H9 (cell line): ENCODE measurements around the gene MTRR. TPM values are rescaled to one million over a fixed set of nuclear protein-coding genes. Genes with fewer than 3 reads are reported as not detected.

Source experiments
- DNase-seq: peaks from one replicate; pipeline ENCODE4 v3.0.0-alpha.2; 2017
- H2AFZ ChIP-seq: one replicate; pipeline ENCODE4 v1.6.1; 2013; ENCODE audit warnings: mild to moderate bottlenecking, low read length, control low read depth, moderate library complexity
- H2AK5ac ChIP-seq: 2 replicates; pipeline ENCODE4 v1.6.1; 2013; ENCODE audit warnings: low read length, control low read depth, mixed read lengths; ENCODE audit not compliant: insufficient read length
- H2BK120ac ChIP-seq: one replicate; pipeline ENCODE4 v1.6.1; 2013; ENCODE audit warnings: low read depth, mild to moderate bottlenecking, low read length, control low read depth, inconsistent platforms; ENCODE audit not compliant: poor library complexity, severe bottlenecking
- H2BK12ac ChIP-seq: 2 replicates; pipeline ENCODE4 v1.6.1; 2013; ENCODE audit warnings: low read length, control low read depth, mixed read lengths, low read depth; ENCODE audit not compliant: insufficient read length
- H2BK15ac ChIP-seq: 2 replicates; pipeline ENCODE4 v1.6.1; 2013; ENCODE audit warnings: low read depth, low read length, control low read depth
- H2BK20ac ChIP-seq: one replicate; pipeline ENCODE4 v1.6.1; 2013; ENCODE audit warnings: low read depth, mild to moderate bottlenecking, low read length, control low read depth, inconsistent platforms; ENCODE audit not compliant: poor library complexity, severe bottlenecking
- H2BK5ac ChIP-seq: 2 replicates; pipeline ENCODE4 v1.6.1; 2013; ENCODE audit warnings: low read length, control low read depth, mixed read lengths; ENCODE audit not compliant: insufficient read length
- H3K14ac ChIP-seq: 2 replicates; pipeline ENCODE4 v1.6.1; 2013; ENCODE audit warnings: low read length, control low read depth; ENCODE audit not compliant: insufficient read depth
- H3K18ac ChIP-seq: 2 replicates; pipeline ENCODE4 v1.6.1; 2013; ENCODE audit warnings: low read depth, mild to moderate bottlenecking, mixed read lengths, low read length, control low read depth; ENCODE audit not compliant: insufficient read length
- H3K23ac ChIP-seq: 2 replicates; pipeline ENCODE4 v1.6.1; 2013; ENCODE audit warnings: low read length, control low read depth, mixed read lengths, low read depth; ENCODE audit not compliant: insufficient read length
- H3K23me2 ChIP-seq: 2 replicates; pipeline ENCODE4 v1.6.1; 2013; ENCODE audit warnings: low read depth, mild to moderate bottlenecking, mixed read lengths, low read length, control low read depth; ENCODE audit not compliant: insufficient read length, poor library complexity, severe bottlenecking
- H3K27ac ChIP-seq: 2 replicates; pipeline ENCODE4 v1.5.1; 2013; ENCODE audit warnings: low read length, control low read depth, mixed read lengths, low read depth; ENCODE audit not compliant: insufficient read length
- H3K27me3 ChIP-seq: 2 replicates; pipeline ENCODE4 v1.6.1; 2013; ENCODE audit warnings: low read length, control low read depth, inconsistent platforms; ENCODE audit not compliant: insufficient read depth
- H3K4ac ChIP-seq: 2 replicates; pipeline ENCODE4 v1.6.1; 2013; ENCODE audit warnings: low read depth, mild to moderate bottlenecking, control low read depth, inconsistent platforms, low read length, moderate library complexity
- H3K4me1 ChIP-seq: 2 replicates; pipeline ENCODE4 v1.6.1; 2013; ENCODE audit warnings: low read length, control low read depth, inconsistent platforms; ENCODE audit not compliant: insufficient read depth
- H3K4me2 ChIP-seq: 2 replicates; pipeline ENCODE4 v1.6.1; 2013; ENCODE audit warnings: low read length, control low read depth, mixed read lengths; ENCODE audit not compliant: insufficient read length, insufficient read depth
- H3K56ac ChIP-seq: 2 replicates; pipeline ENCODE4 v1.6.1; 2013; ENCODE audit warnings: low read depth, mild to moderate bottlenecking, mixed read lengths, low read length, control low read depth; ENCODE audit not compliant: insufficient read length
- H3K79me1 ChIP-seq: 2 replicates; pipeline ENCODE4 v1.6.1; 2013; ENCODE audit warnings: low read depth, mild to moderate bottlenecking, moderate library complexity, low read length, control low read depth, inconsistent platforms; ENCODE audit not compliant: insufficient read depth, poor library complexity, severe bottlenecking
- H3K79me2 ChIP-seq: 2 replicates; pipeline ENCODE4 v1.6.1; 2013; ENCODE audit warnings: low read length, control low read depth, inconsistent platforms; ENCODE audit not compliant: insufficient read depth
- H3K9ac ChIP-seq: 2 replicates; pipeline ENCODE4 v1.6.1; 2013; ENCODE audit warnings: low read length, control low read depth, mixed read lengths; ENCODE audit not compliant: insufficient read length; ENCODE audit errors: extremely low read depth
- H3K9me3 ChIP-seq: one replicate; pipeline ENCODE4 v1.6.1; 2013; ENCODE audit warnings: low read depth, low read length, inconsistent platforms; ENCODE audit not compliant: control insufficient read depth
- H3T11ph ChIP-seq: one replicate; pipeline ENCODE4 v1.6.1; 2013; ENCODE audit warnings: mild to moderate bottlenecking, low read length, control low read depth, inconsistent platforms
- H4K20me1 ChIP-seq: one replicate; pipeline ENCODE4 v1.6.1; 2013; ENCODE audit not compliant: control insufficient read depth, insufficient read length, insufficient read depth
- H4K5ac ChIP-seq: 2 replicates; pipeline ENCODE4 v1.6.1; 2013; ENCODE audit warnings: low read depth, mild to moderate bottlenecking, mixed read lengths, low read length, control low read depth; ENCODE audit not compliant: insufficient read length
- H4K8ac ChIP-seq: replicated peaks from 2 replicates; pipeline ENCODE4 v1.6.1; 2013; ENCODE audit warnings: low read length, control low read depth, mixed read lengths, low read depth; ENCODE audit not compliant: insufficient read length
- H4K91ac ChIP-seq: 2 replicates; pipeline ENCODE4 v1.6.1; 2013; ENCODE audit warnings: low read depth, mild to moderate bottlenecking, moderate library complexity, mixed read lengths, low read length, control low read depth; ENCODE audit not compliant: insufficient read length
- H3K27ac Mint-ChIP-seq, 3 experiments: 2 replicates in 2 of 3; 3 replicates in 1 of 3; pipeline ENCODE4 v1.8.0; 2020 to 2021; ENCODE audit warnings: mixed read lengths in 3 of 3, mild to moderate bottlenecking in 1 of 3, moderate library complexity in 1 of 3
- H3K27me3 Mint-ChIP-seq: 2 replicates; pipeline ENCODE4 v1.8.0; 2021; ENCODE audit warnings: low read depth, mild to moderate bottlenecking, moderate library complexity, mixed read lengths
- H3K36me3 Mint-ChIP-seq, 3 experiments: 2 replicates in 2 of 3; 3 replicates in 1 of 3; pipeline ENCODE4 v1.8.0; 2020 to 2021; ENCODE audit warnings: low read depth in 3 of 3, mixed read lengths in 3 of 3; ENCODE audit not compliant: insufficient read depth in 1 of 3
- H3K4me1 Mint-ChIP-seq, 2 experiments: 2 replicates each; pipeline ENCODE4 v1.8.0; 2020; ENCODE audit warnings: mixed read lengths in 2 of 2
- H3K4me3 Mint-ChIP-seq, 2 experiments: 2 replicates in 1 of 2; 3 replicates in 1 of 2; pipeline ENCODE4 v1.8.0; 2020 to 2021; ENCODE audit warnings: mild to moderate bottlenecking in 2 of 2, mixed read lengths in 2 of 2, moderate library complexity in 1 of 2
- H3K9me3 Mint-ChIP-seq, 2 experiments: 2 replicates in 1 of 2; 3 replicates in 1 of 2; pipeline ENCODE4 v1.8.0; 2020; ENCODE audit warnings: mild to moderate bottlenecking in 2 of 2, mixed read lengths in 2 of 2, moderate library complexity in 1 of 2
- CTCF ChIP-seq: fragments of 200-600 bp; sonication (generic); conservative IDR thresholded peaks from 3 replicates; pipeline ENCODE4 v1.8.0; 2021; ENCODE audit warnings: antibody characterized with exemption, mild to moderate bottlenecking
- WGBS: extraction: QIAGEN DNeasy Blood & Tissue Kit; methylation state at CpG from one replicate; pipeline ENCODE4 v1.1.7; 2013; ENCODE audit warnings: missing lambda C conversion rate, low lambda C conversion rate, mixed read lengths; ENCODE audit not compliant: insufficient read length; ENCODE audit errors: extremely low coverage; 5-methylcytosine and 5-hydroxymethylcytosine counted together
- total RNA-seq: library from RNA; stranded (reverse); gene quantifications from 2 replicates; pipeline ENCODE4 v1.2.1, GENCODE V29; 2021

Gene MTRR
- total RNA-seq, 1 experiment from 2014 or later, result 66.0 TPM

GRCh38 chr5:7866196-7866595 is 2.8 kb upstream of the MTRR start:
- H4K91ac ChIP-seq, result no peak overlapping the region
- no peak overlapping the region for H3K56ac ChIP-seq
- no peaks in the 10 kb centered on the region for H3K27me3 ChIP-seq
- no peak overlapping the region for H2BK12ac ChIP-seq
- no peak for DNase-seq
- H4K5ac ChIP-seq, result no peak overlapping the region
- H3K4me2 ChIP-seq, result no peak overlapping the region
- Mint-ChIP-seq H3K9me3 (no peaks in the 10 kb centered on the region), H3K36me3 (peaks cover 0 to 41% (median 29%) of the 10 kb centered on the region in 3 experiments; a peak in 5 of 7 replicates), H3K4me1 (peaks cover 18 to 19% of the 10 kb centered on the region in 2 experiments), H3K27ac (no peak overlapping the region), H3K4me3 (no peak overlapping the region), H3K27me3 (no peaks in the 10 kb centered on the region)
- H4K8ac ChIP-seq, result no peak overlapping the region
- WGBS, result no CpG with 5 or more reads among the region's 2 CpGs
- no peaks in the 10 kb centered on the region for H3K79me1 ChIP-seq
- H2BK5ac ChIP-seq, result no peak overlapping the region
- H3K23me2 ChIP-seq, result peaks cover 4% of the 10 kb centered on the region
- H3K14ac ChIP-seq, result no peak overlapping the region
- no peaks in the 10 kb centered on the region for H3K4me1 ChIP-seq
- no peak overlapping the region for H3T11ph ChIP-seq
- H3K79me2 ChIP-seq, result peaks cover 11% of the 10 kb centered on the region; the same call in 1 of the 2 replicates
- H2BK20ac ChIP-seq, result no peak overlapping the region
- no peak overlapping the region for H3K23ac ChIP-seq
- no peak overlapping the region for H3K4ac ChIP-seq
- H3K27ac ChIP-seq, result no peak overlapping the region
- H3K18ac ChIP-seq, result no peak overlapping the region
- no peak overlapping the region for H2AK5ac ChIP-seq
- no peak for TF ChIP-seq CTCF
- no peak overlapping the region for H3K9ac ChIP-seq
- no peaks in the 10 kb centered on the region for H4K20me1 ChIP-seq
- H2BK15ac ChIP-seq, result no peak overlapping the region
- H2AFZ ChIP-seq, result no peak overlapping the region
- H2BK120ac ChIP-seq, result no peak overlapping the region
- H3K9me3 ChIP-seq, result no peaks in the 10 kb centered on the region
